Thymus (tissue), 11 donors: ENCODE data around the gene COL6A1. TPM values are rescaled to one million over a fixed set of nuclear protein-coding genes. Genes with fewer than 3 reads are reported as not detected.

Experiments used
- DNase-seq, 9 donors: peaks; one replicate each; pipeline ENCODE4 v3.0.0-alpha.2; 2013; ENCODE audit warnings: low spot score in 9 of 9, low read depth in 6 of 9, missing footprints in 1 of 9
- H3K27ac ChIP-seq, 2 donors: one replicate each; pipeline ENCODE4 v1.5.1; 2013; ENCODE audit warnings: control low read depth in 1 of 2, low read depth in 1 of 2, low read length in 1 of 2, mild to moderate bottlenecking in 1 of 2, moderate library complexity in 1 of 2
- H3K27me3 ChIP-seq, 2 donors: one replicate each; pipeline ENCODE4 v1.5.1; 2013; ENCODE audit warnings: low read length in 1 of 2; ENCODE audit not compliant: control insufficient read depth in 2 of 2, insufficient read depth in 1 of 2
- H3K36me3 ChIP-seq, 2 donors: one replicate each; pipeline ENCODE4 v1.5.1; 2013; ENCODE audit warnings: low read length in 1 of 2, mild to moderate bottlenecking in 1 of 2, moderate library complexity in 1 of 2; ENCODE audit not compliant: control insufficient read depth in 2 of 2, insufficient read depth in 2 of 2
- H3K4me1 ChIP-seq, 2 donors: one replicate each; pipeline ENCODE4 v1.5.1; 2013; ENCODE audit warnings: low read length in 2 of 2; ENCODE audit not compliant: control insufficient read depth in 2 of 2, insufficient read depth in 2 of 2
- H3K4me3 ChIP-seq, 2 donors: one replicate each; pipeline ENCODE4 v1.5.1; 2013; ENCODE audit warnings: low read length in 2 of 2, control low read depth in 1 of 2, mild to moderate bottlenecking in 1 of 2
- H3K9me3 ChIP-seq, 2 donors: one replicate each; pipeline ENCODE4 v1.5.1; 2013; ENCODE audit warnings: low read length in 1 of 2, mild to moderate bottlenecking in 1 of 2; ENCODE audit not compliant: control insufficient read depth in 2 of 2, insufficient read depth in 1 of 2
- WGBS: extraction: QIAGEN DNeasy Blood & Tissue Kit; methylation state at CpG from one replicate; pipeline ENCODE4 v1.1.7; 2013; 5-methylcytosine and 5-hydroxymethylcytosine counted together
- polyA plus RNA-seq: library from polyadenylated mRNA; stranded (reverse); fragments of 200-250 nt; gene quantifications from one replicate; pipeline ENCODE4 v1.2.3, GENCODE V29; 2013
- total RNA-seq: library from RNA; stranded (reverse); fragments of 120-200 nt; gene quantifications from one replicate; pipeline ENCODE4 v1.2.4, GENCODE V29; 2013
- donor health status: healthy.

COL6A1 gene
- total and polyA plus RNA-seq, 2 donors = 39.0 to 115 TPM

DNA sequence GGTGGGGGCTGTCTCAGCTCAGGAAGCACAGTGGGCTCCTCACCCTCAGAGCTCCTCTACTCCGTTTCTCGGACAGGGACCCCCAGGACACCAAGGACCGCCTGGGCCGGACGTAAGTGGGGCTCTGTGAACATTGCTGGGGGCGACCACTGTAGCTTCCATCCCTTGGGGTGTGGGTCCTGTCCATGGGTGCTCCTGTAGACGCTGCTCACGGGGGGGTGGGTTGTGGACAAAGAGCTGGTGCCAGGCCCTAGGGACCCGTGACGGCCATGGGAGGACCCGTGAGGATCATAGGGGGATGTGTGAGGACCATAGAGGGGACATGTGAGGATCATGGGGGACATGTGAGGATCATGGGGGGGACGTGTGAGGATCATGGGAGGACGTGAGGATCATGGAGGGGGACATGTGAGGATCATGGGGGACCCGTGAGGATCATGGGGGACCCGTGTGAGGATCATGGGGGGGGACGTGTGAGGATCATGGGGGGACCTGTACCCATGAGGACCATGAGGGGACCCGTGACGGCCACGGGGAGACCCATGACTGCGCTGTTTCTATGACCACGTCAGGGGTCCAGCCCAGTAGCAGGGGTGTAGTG, 18.1 kb downstream of the COL6A1 start:
- Histone ChIP-seq H3K27ac (no peak overlapping the region), H3K4me3 (no peak overlapping the region), H3K27me3 (no peaks in the 10 kb centered on the region), H3K4me1 (no peaks in the 10 kb centered on the region), H3K36me3 (peaks cover 3% of the 10 kb centered on the region in 2 donors), H3K9me3 (peaks cover 13 to 50% of the 10 kb centered on the region in 2 donors)
- 76% methylated on average over 21 of the region's 21 CpGs for WGBS
- DNase-seq = no peak

DNA sequence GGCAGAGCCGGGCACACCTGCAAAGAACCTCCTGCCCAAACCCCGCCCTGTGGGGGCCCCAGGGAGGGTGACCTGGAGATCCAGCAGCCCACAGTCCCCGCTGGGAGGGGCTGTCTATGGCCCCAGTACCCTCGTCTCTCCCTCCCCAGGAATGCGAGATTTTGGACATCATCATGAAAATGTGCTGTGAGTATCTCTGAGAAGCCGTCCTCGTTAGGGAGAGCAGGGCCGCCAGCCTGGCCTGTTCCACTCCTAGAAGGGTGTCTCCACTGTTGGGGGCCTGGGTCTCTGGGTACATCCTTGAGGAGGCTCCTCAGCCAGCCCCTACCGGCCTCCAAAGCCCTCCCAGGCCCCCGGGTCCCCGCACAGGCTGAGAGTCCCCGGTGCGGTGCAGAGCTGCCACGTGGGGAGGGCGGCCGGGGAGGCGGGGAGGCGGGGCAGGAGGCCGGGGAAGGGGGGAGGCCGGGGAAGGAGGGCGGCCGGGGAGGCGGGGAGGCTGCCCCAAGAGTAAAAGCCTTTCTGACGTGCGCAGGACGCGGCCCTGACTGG, 18.7 kb downstream of the COL6A1 start:
- Histone ChIP-seq H3K36me3 (peaks cover 3% of the 10 kb centered on the region in 2 donors), H3K4me1 (no peaks in the 10 kb centered on the region), H3K4me3 (no peak overlapping the region), H3K9me3 (peaks cover 14 to 56% of the 10 kb centered on the region in 2 donors), H3K27ac (no peak overlapping the region), H3K27me3 (no peaks in the 10 kb centered on the region)
- 92% methylated on average over 27 of the region's 27 CpGs for WGBS
- no peak for DNase-seq

DNA sequence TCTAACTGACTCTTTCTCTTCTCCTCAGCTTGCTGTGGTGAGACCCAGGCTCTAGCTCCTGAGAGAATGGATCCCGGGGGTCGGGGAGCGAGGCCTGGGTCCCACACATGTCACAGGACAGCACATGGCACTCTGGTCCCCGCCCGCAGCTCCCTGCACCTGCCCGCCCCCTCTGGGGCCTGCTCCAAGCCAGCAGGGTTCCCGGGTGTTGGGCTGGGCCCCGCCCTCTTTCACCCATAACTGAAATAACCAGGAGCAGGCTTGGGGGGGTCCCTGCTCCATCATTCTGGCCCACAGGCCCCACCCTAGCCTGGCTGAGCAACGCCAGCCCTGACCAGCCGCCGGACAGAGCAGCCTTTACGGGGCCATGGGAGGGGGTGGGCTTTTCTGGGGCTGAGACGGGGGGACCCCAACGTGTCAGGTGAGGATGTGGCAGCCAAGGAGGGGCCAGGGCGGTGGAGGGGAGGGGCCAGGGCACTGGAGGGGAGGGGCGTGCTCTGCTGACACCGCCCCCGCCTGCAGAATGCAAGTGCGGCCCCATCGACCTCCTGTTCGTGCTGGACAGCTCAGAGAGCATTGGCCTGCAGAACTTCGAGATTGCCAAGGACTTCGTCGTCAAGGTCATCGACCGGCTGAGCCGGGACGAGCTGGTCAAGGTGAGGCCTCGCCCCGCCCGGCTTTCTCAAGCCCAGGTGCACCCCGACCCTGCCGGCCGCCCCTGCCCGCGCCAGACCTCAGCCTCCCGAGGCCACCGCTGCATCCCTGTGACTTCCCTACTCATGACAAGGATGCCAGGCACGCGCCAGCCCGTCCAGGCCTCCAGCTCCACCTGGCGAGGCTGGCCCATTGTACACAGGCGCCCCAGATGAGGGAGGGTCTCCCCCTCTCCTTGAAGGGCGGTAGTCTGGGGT, 19.4 kb downstream of the COL6A1 start:
- H3K36me3 ChIP-seq = peaks cover 3% of the 10 kb centered on the region in 2 donors

DNA sequence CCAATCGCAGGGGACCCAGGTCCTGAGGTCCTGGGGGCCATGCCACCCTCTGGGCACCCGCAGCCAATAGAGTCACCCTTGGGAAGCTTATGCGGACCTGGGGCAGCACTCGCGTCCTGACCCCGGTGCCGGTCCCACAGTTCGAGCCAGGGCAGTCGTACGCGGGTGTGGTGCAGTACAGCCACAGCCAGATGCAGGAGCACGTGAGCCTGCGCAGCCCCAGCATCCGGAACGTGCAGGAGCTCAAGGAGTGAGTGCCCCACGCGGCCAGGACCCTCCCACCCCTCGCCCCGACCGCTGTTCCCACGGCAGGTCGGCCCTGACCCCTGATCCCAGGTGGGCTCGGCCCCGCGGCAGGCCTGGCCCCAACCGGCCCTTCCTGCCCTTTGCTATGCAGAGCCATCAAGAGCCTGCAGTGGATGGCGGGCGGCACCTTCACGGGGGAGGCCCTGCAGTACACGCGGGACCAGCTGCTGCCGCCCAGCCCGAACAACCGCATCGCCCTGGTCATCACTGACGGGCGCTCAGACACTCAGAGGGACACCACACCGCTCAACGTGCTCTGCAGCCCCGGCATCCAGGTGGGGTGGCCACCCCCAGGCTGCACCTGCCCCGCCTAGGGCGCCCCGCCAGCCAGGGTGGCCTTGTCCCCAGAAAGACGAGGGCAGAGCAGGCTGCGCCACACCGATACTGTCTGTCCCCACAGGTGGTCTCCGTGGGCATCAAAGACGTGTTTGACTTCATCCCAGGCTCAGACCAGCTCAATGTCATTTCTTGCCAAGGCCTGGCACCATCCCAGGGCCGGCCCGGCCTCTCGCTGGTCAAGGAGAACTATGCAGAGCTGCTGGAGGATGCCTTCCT, 20.5 kb downstream of the COL6A1 start:
- no peak overlapping the region for H3K27ac ChIP-seq
- H3K27me3 ChIP-seq = no peaks in the 10 kb centered on the region
- WGBS = 97% methylated on average over 51 of the region's 51 CpGs
- no peaks in the 10 kb centered on the region for H3K4me1 ChIP-seq
- H3K36me3 ChIP-seq = peaks cover 3% of the 10 kb centered on the region in 2 donors
- DNase-seq = no peak
- peaks cover 14 to 69% of the 10 kb centered on the region in 2 donors for H3K9me3 ChIP-seq
- H3K4me3 ChIP-seq = no peak overlapping the region

More for the DNA sequence above, 19.4 kb downstream of the COL6A1 start:
- Histone ChIP-seq H3K27ac (no peak overlapping the region), H3K27me3 (no peaks in the 10 kb centered on the region), H3K9me3 (peaks cover 14 to 60% of the 10 kb centered on the region in 2 donors), H3K4me1 (no peaks in the 10 kb centered on the region), H3K4me3 (no peak overlapping the region)
- DNase-seq = no peak
- WGBS = 90% methylated on average over 44 of the region's 44 CpGs

DNA sequence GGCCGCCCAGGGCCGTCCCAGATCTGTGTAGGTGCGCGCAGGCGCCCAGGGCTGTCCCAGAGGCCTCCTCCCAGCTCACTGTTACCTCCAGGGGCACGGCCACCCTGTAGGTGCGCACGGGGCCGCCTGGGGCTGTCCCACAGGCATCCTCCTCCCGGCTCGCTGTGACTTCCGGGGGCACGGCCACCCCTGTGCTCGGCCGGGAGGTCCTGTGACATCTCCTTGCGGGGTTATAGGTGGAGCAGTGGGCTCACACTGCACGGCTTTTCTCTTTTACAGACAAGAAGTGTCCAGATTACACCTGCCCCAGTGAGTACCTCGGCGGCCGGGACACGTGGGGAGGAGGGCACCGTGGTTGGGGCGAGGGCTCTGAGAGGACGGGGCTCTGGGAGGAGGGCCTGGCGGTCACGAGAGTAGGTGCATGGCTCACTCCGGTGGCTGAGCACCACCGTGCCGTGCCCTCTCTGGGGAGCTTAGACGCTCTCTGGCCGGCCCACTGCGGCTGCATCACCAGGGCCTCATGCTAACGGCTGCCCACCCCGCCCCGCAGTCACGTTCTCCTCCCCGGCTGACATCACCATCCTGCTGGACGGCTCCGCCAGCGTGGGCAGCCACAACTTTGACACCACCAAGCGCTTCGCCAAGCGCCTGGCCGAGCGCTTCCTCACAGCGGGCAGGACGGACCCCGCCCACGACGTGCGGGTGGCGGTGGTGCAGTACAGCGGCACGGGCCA, 21.4 kb downstream of the COL6A1 start:
- Histone ChIP-seq H3K27me3 (no peaks in the 10 kb centered on the region), H3K9me3 (peaks cover 14 to 77% of the 10 kb centered on the region in 2 donors), H3K4me3 (no peak overlapping the region), H3K36me3 (peaks cover 3% of the 10 kb centered on the region in 2 donors), H3K4me1 (no peaks in the 10 kb centered on the region), H3K27ac (no peak overlapping the region)
- no peak for DNase-seq
- 95% methylated on average over 54 of the region's 54 CpGs for WGBS

DNA sequence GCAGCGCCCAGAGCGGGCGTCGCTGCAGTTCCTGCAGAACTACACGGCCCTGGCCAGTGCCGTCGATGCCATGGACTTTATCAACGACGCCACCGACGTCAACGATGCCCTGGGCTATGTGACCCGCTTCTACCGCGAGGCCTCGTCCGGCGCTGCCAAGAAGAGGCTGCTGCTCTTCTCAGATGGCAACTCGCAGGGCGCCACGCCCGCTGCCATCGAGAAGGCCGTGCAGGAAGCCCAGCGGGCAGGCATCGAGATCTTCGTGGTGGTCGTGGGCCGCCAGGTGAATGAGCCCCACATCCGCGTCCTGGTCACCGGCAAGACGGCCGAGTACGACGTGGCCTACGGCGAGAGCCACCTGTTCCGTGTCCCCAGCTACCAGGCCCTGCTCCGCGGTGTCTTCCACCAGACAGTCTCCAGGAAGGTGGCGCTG, 22.0 kb downstream of the COL6A1 start:
- Histone ChIP-seq H3K36me3 (peaks cover under 1 to 3% of the 10 kb centered on the region in 2 donors), H3K9me3 (peaks cover 14 to 77% of the 10 kb centered on the region in 2 donors)

DNA sequence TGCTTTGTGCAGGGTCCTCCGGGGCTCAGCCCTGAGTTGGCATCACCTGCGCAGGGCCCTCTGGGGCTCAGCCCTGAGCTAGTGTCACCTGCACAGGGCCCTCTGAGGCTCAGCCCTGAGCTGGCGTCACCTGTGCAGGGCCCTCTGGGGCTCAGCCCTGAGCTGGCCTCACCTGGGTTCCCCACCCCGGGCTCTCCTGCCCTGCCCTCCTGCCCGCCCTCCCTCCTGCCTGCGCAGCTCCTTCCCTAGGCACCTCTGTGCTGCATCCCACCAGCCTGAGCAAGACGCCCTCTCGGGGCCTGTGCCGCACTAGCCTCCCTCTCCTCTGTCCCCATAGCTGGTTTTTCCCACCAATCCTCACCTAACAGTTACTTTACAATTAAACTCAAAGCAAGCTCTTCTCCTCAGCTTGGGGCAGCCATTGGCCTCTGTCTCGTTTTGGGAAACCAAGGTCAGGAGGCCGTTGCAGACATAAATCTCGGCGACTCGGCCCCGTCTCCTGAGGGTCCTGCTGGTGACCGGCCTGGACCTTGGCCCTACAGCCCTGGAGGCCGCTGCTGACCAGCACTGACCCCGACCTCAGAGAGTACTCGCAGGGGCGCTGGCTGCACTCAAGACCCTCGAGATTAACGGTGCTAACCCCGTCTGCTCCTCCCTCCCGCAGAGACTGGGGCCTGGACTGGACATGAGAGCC, 22.7 kb downstream of the COL6A1 start:
- Histone ChIP-seq H3K4me1 (no peaks in the 10 kb centered on the region), H3K27ac (no peak overlapping the region), H3K36me3 (peaks cover 0 to 3% of the 10 kb centered on the region in 2 donors), H3K4me3 (no peak overlapping the region), H3K9me3 (peaks cover 11 to 73% of the 10 kb centered on the region in 2 donors), H3K27me3 (no peaks in the 10 kb centered on the region)
- WGBS = 94% methylated on average over 24 of the region's 24 CpGs
- no peak for DNase-seq

More for the DNA sequence above, 22.0 kb downstream of the COL6A1 start:
- DNase-seq = no peak
- Histone ChIP-seq H3K27me3 (no peaks in the 10 kb centered on the region), H3K4me1 (no peaks in the 10 kb centered on the region), H3K27ac (no peak overlapping the region), H3K4me3 (no peak overlapping the region)
- 95% methylated on average over 42 of the region's 42 CpGs for WGBS

DNA sequence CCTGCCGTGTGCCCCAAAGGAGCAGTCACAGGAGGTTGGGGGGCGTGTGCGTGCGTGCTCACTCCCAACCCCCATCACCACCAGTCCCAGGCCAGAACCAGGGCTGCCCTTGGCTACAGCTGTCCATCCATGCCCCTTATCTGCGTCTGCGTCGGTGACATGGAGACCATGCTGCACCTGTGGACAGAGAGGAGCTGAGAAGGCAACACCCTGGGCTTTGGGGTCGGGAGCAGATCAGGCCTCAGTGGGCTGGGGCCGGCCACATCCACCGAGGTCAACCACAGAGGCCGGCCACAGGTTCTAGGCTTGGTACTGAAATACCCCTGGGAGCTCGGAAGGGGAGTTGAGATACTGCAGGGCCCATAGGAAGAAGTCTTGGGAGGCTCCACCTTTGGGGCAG, 23.5 kb downstream of the COL6A1 start:
- WGBS = 97% methylated on average over 12 of the region's 12 CpGs
- Histone ChIP-seq H3K27ac (no peak overlapping the region), H3K4me3 (no peak overlapping the region), H3K27me3 (no peaks in the 10 kb centered on the region), H3K9me3 (peaks cover 10 to 68% of the 10 kb centered on the region in 2 donors), H3K36me3 (peaks cover 0 to 3% of the 10 kb centered on the region in 2 donors), H3K4me1 (no peaks in the 10 kb centered on the region)
- DNase-seq = no peak
